ENCODE measurements around the gene HUNK.
"Not testable (repeated sequence)": the region's sequence is repeated elsewhere in the genome, so short reads cannot be mapped to it uniquely, and the experiment has no call there.

The HUNK gene

GRCh38 chr21:31857096-31857495, 15.7 kb upstream of the HUNK start:
- H3K27ac ChIP-seq: no peak overlapping the region
- TF ChIP-seq CTCF (conservative IDR thresholded peaks at IDR 0.05): no peak

GRCh38 chr21:31857631-31858030, 15.2 kb upstream of the HUNK start:
- not testable (repeated sequence) for H3K27ac ChIP-seq

- H3K27ac ChIP-seq: no peak overlapping the region
- no peak for TF ChIP-seq CTCF (conservative IDR thresholded peaks at IDR 0.05)
Measured at GRCh38 chr21:31860851-31861250, 12.0 kb upstream of the HUNK start.

GRCh38 chr21:31862078-31862477, 10.7 kb upstream of the HUNK start:
- TF ChIP-seq CTCF (conservative IDR thresholded peaks at IDR 0.05): no peak
- H3K27ac ChIP-seq: no peak overlapping the region

GRCh38 chr21:31865429-31865970, 7.3 kb upstream of the HUNK start:
- TF ChIP-seq CTCF (conservative IDR thresholded peaks at IDR 0.05): no peak

GRCh38 chr21:31866077-31866511, 6.7 kb upstream of the HUNK start:
- peak overlapping the region; percentile 7; the same call in 1 of the 2 replicates for H3K27ac ChIP-seq
- peak; percentile 100 for TF ChIP-seq CTCF (conservative IDR thresholded peaks at IDR 0.05)

More at GRCh38 chr21:31865429-31865970, 7.3 kb upstream of the HUNK start:
- no peak overlapping the region for H3K27ac ChIP-seq

- H3K27ac ChIP-seq: no peak overlapping the region
- TF ChIP-seq CTCF (conservative IDR thresholded peaks at IDR 0.05): no peak
Measured at GRCh38 chr21:31869750-31870149, 3.1 kb upstream of the HUNK start.

- TF ChIP-seq CTCF (conservative IDR thresholded peaks at IDR 0.05): no peak
- H3K27ac ChIP-seq: no peak overlapping the region
Measured at GRCh38 chr21:31870472-31871193, 2.2 kb upstream of the HUNK start.

GRCh38 chr21:31871371-31871770, 1.4 kb upstream of the HUNK start:
- not testable (repeated sequence) for H3K27ac ChIP-seq
